Activated T-cell treated with anti-CD3 and anti-CD28 coated beads, Interleukin-2, amount 50 U/mL, for 4 hours (primary cell): ENCODE results near the gene LIPE. TPM values are rescaled to one million over a fixed set of nuclear protein-coding genes. Genes with fewer than 3 reads are reported as not detected.
A peak's percentile ranks its signal among the peaks of the same experiment; 100 is the strongest.

Experiments used
- ATAC-seq, 2 donors: fragments of 200-7000 bp; cut with Tn5 transposase; one replicate each; pipeline ENCODE4 v1.10.0; 2021
- DNase-seq: peaks from one replicate; pipeline ENCODE4 v3.0.0-alpha.2; 2020
- H3K27me3 Mint-ChIP-seq: one replicate; pipeline ENCODE4 v1.8.0; 2021; ENCODE audit warnings: low read depth, mixed read lengths
- H3K36me3 Mint-ChIP-seq: one replicate; pipeline ENCODE4 v1.8.0; 2022; ENCODE audit warnings: mixed read lengths; ENCODE audit not compliant: insufficient read depth
- H3K4me1 Mint-ChIP-seq: one replicate; pipeline ENCODE4 v1.8.0; 2021; ENCODE audit warnings: low read depth, mixed read lengths
- H3K4me3 Mint-ChIP-seq: one replicate; pipeline ENCODE4 v1.8.0; 2021; ENCODE audit warnings: mild to moderate bottlenecking, moderate library complexity, mixed read lengths
- H3K9me3 Mint-ChIP-seq: one replicate; pipeline ENCODE4 v1.8.0; 2021; ENCODE audit warnings: mixed read lengths
- total RNA-seq, 3 donors: library from RNA; stranded (reverse); gene quantifications; one replicate each; pipeline ENCODE4 v1.2.1, GENCODE V29; 2021

The LIPE gene
- total RNA-seq, 3 donors from 2014 or later = 23.0 to 29.1 (median 28.0) TPM

DNA sequence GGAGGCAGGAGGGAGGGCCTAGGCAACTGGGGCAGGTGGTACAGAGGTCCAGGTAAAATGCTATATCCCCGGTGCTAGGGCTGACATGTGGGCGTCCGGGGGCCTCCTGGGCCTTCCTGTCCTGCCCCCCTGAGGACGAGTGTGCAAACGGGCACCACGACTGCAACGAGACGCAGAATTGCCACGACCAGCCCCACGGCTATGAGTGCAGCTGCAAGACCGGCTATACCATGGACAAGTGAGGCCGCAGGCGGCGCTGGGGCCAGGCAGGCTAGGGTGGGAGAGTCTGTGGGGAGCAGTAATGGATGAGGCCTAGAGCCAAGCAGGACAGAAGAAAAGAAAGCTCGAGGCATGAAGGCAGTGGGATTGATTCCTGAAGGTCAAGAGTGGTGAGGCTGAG, 58.4 kb downstream of the LIPE start:
- Mint-ChIP-seq H3K27me3 (no peaks in the 10 kb centered on the region), H3K4me1 (no peaks in the 10 kb centered on the region), H3K36me3 (peaks cover 7% of the 10 kb centered on the region), H3K9me3 (no peaks in the 10 kb centered on the region), H3K4me3 (no peak overlapping the region)
- DNase-seq (no peak), ATAC-seq (no peak)

DNA sequence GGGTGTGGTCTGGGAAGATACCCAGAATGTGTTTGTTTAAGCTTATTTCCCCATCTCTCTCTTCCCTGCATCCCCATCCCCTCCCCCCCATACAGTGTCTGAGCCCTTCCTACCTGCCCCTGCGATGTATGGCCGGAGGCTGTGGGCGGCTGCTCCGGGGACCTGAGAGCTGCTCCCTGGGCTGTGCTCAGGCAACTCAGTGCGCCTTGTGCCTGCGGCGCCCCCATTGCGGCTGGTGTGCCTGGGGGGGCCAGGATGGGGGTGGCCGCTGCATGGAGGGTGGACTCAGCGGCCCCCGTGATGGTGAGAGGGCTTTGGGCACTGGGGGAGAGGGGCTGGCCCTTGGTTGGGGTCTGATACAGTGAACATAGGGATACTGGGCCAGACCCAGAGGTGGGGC, 58.8 kb downstream of the LIPE start:
- Mint-ChIP-seq H3K4me1 (no peaks in the 10 kb centered on the region), H3K4me3 (no peak overlapping the region), H3K36me3 (peaks cover 10% of the 10 kb centered on the region), H3K9me3 (no peaks in the 10 kb centered on the region), H3K27me3 (no peaks in the 10 kb centered on the region)
- DNase-seq = no peak
- ATAC-seq = no peak

DNA sequence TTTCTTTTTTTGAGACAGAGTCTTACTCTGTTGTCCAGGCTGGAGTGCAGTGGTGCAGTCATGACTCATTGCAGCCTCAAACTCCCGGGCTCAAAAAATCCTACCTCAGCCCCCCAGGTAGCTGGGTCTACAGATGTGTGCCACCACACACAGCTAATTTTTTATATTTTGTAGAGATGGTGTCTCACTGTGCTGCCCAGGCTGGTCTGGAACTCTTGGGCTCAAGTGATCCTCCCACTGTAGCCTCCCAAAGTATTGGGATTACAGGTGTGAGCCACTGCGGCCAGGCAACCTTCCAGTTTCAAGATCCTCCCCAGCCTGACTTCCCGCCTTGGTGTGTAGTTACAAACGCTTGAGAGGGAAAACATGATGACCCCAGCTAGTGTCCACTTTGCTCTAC, 59.3 kb downstream of the LIPE start:
- Mint-ChIP-seq H3K27me3 (no peaks in the 10 kb centered on the region), H3K9me3 (no peaks in the 10 kb centered on the region), H3K4me1 (no peaks in the 10 kb centered on the region), H3K4me3 (no peak overlapping the region), H3K36me3 (peaks cover 10% of the 10 kb centered on the region)
- DNase-seq = no peak
- ATAC-seq = no peak

DNA sequence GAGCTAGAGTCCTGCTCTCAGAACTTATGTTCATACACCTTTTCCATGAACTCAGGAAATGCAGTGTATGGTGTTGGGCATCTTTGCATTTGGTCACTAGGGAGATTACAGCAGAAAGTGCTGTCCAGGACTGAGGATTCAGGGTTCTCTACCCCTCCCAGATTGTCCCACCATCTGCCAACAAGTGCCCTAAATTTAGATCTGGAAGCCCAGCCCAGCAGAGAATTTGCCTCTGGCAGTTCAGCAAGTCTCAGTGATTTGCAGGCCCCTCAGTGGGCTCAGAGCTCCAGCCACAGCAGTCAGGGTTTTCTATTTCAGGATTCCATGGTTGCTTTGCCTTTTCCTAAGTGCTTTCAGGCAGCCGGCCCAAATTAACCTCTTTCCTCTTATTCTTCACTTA, 60.5 kb downstream of the LIPE start:
- Mint-ChIP-seq H3K4me1 (no peaks in the 10 kb centered on the region), H3K4me3 (no peak overlapping the region), H3K27me3 (no peaks in the 10 kb centered on the region)

DNA sequence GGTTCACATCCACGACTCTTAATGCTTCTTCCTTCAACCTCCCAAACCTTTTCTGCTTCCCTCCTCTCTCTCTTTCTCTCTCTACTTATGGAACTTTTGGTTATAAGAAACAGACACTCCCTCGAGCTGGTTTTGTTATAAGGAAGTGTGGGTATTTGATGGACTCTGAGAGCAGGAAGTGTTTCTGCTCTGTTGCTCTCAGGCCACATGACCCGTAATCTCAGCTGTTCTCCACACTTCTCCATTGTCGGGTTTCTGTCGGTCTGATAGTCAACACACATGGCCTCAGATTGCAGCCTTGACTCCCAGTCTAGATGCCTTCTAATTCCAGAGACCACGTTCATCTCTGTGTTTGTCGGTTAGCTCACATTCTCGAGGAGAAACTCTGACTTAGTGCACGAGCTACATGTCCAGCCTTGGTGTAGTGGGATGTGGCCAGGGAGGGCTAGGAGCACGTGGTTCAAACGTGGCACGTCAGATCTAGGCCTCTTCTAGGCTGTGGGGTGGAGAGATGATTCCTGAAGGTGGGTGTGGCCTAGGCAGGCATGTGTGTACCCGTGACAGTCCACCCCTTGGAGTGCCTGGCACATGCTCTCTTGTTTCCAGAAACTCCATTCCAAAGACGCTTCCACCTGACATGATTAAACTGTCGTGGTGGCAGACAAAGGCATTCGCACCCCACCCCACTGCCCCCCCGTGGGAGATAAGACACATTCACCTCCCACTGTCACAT, 63.4 kb downstream of the LIPE start:
- ATAC-seq = no peak
- Mint-ChIP-seq H3K4me3 (no peak overlapping the region), H3K4me1 (no peaks in the 10 kb centered on the region)

More for the DNA sequence above, 60.5 kb downstream of the LIPE start:
- ATAC-seq (no peak), DNase-seq (no peak)
- Mint-ChIP-seq H3K9me3 (no peaks in the 10 kb centered on the region), H3K36me3 (peaks cover 10% of the 10 kb centered on the region)

DNA sequence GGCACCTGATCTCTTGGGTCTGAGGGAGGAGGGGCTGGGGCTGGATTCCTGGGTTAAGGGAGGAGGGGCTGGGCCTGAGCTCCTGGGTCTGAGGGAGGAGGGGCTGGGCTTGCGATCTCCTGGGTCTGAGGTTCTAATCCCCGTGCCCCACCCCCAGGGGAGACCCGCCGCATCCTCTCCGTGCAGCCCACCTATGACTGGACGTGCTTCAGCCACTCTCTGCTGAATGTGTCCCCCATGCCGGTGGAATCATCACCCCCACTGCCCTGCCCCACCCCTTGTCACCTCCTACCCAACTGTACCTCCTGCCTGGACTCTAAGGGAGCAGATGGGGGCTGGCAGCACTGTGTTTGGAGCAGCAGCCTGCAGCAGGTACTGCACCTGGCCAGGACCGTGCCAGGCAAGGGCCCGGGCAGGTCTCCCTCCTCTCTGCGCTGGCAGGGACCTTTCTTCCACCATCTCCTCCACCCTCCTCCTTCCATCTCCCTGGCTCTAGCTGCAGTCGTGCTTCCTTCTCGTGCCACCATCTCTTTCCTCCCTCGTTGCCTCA, 64.2 kb downstream of the LIPE start:
- no peak for DNase-seq
- peaks cover 10% of the 10 kb centered on the region for H3K36me3 Mint-ChIP-seq
- no peaks in the 10 kb centered on the region for H3K27me3 Mint-ChIP-seq
- no peak overlapping the region for H3K4me3 Mint-ChIP-seq
- ATAC-seq = no peak
- H3K9me3 Mint-ChIP-seq = no peaks in the 10 kb centered on the region
- no peaks in the 10 kb centered on the region for H3K4me1 Mint-ChIP-seq

More for the DNA sequence above, 63.4 kb downstream of the LIPE start:
- no peak for DNase-seq
- no peaks in the 10 kb centered on the region for H3K27me3 Mint-ChIP-seq
- no peaks in the 10 kb centered on the region for H3K9me3 Mint-ChIP-seq
- H3K36me3 Mint-ChIP-seq = peaks cover 10% of the 10 kb centered on the region

DNA sequence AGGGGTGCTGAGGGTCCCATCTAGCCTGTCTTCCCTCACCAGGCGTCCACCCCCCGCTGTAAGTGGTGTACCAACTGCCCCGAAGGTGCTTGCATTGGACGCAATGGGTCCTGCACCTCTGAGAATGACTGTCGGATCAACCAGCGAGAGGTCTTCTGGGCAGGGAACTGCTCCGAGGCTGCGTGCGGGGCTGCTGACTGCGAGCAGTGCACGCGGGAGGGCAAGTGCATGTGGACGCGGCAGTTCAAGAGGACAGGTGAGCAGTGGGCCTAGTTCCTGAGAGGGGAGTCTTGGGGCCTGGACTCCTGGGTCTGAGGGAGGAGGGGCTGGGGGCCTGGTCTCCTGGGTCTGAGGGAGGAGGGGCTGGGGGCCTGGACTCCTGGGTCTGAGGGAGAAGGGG, 64.8 kb downstream of the LIPE start:
- ATAC-seq (no peak), DNase-seq (no peak)
- Mint-ChIP-seq H3K36me3 (peaks cover 13% of the 10 kb centered on the region), H3K4me3 (no peak overlapping the region), H3K27me3 (no peaks in the 10 kb centered on the region), H3K4me1 (no peaks in the 10 kb centered on the region), H3K9me3 (no peaks in the 10 kb centered on the region)

DNA sequence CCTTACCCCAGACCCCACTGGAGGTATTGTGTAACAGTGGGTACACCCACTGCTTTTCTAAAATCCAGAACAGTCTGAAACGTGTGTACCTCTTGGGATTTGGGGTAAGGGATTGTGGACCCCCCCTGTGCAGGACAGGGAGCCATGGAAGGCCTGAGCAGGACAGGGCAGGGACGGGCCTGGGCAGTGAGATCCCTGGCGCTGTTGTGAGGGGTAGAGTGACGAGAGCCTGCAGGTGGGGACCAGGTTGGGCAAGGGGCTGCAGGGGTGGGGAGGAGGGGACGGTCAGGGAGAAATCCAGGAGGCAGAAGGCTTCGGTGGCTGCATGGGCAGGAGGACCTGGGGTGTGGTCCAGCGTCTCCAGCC, 65.7 kb downstream of the LIPE start:
- H3K4me1 Mint-ChIP-seq = no peaks in the 10 kb centered on the region
- no peaks in the 10 kb centered on the region for H3K27me3 Mint-ChIP-seq
- no peak for ATAC-seq

DNA sequence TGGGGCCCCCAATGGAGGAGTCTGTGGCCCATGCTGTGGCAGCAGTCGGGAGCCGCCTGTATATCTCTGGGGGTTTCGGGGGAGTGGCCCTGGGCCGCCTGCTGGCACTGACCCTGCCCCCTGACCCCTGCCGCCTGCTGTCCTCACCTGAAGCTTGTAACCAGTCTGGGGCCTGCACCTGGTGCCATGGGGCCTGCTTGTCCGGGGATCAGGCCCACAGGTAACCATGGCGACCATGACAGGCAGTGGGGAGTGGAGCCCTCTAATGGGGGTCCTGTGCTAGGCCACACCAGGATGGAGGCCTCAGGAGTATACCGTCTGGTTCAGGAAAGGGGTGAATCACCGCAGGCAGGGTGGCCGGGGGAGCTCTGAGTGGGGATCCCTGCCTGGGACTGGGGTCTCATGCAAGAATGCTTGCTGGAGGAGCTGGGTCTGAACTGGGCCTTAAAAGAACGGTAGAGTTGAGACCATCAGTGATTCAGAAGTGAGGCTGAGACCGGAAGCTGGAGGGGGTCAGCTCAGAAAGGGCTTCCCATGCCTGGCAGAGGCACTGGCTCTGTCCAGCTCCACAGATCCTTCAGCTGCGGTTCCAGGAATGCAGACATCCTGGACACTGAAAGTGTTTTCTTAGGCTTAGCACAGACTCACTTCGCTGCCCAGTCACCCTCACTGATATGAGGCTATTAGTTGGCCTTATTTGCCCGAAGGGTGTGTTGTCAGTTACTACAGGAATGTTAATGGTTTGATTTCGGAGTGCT, 66.2 kb downstream of the LIPE start:
- Mint-ChIP-seq H3K9me3 (no peaks in the 10 kb centered on the region), H3K36me3 (peaks cover 11% of the 10 kb centered on the region), H3K4me1 (no peaks in the 10 kb centered on the region), H3K4me3 (no peak overlapping the region), H3K27me3 (no peaks in the 10 kb centered on the region)
- ATAC-seq (no peak), DNase-seq (no peak)

More for the DNA sequence above, 65.7 kb downstream of the LIPE start:
- Mint-ChIP-seq H3K4me3 (no peak overlapping the region), H3K9me3 (no peaks in the 10 kb centered on the region), H3K36me3 (peaks cover 12% of the 10 kb centered on the region)
- DNase-seq = no peak

DNA sequence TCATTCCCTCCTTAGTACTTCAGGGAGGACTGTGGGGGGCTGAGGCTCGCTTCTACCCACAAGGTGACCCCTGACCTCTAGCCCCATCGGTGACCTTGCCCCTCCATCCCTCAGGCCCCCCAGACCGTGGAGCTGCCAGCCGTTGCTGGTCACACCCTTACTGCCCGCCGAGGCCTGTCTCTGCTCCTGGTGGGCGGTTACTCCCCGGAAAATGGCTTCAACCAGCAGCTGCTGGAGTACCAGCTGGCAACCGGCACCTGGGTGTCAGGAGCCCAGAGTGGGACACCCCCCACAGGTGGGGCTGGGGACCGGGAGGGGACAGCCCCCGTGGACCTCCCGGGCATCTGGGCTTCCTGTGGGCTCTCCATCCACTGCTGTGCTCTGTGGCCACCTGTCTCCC, 69.9 kb downstream of the LIPE start:
- no peak for DNase-seq
- H3K4me1 Mint-ChIP-seq = no peaks in the 10 kb centered on the region
- ATAC-seq = no peak
- no peaks in the 10 kb centered on the region for H3K9me3 Mint-ChIP-seq
- H3K4me3 Mint-ChIP-seq = no peak overlapping the region
- no peaks in the 10 kb centered on the region for H3K27me3 Mint-ChIP-seq
- H3K36me3 Mint-ChIP-seq = peaks cover 6% of the 10 kb centered on the region

DNA sequence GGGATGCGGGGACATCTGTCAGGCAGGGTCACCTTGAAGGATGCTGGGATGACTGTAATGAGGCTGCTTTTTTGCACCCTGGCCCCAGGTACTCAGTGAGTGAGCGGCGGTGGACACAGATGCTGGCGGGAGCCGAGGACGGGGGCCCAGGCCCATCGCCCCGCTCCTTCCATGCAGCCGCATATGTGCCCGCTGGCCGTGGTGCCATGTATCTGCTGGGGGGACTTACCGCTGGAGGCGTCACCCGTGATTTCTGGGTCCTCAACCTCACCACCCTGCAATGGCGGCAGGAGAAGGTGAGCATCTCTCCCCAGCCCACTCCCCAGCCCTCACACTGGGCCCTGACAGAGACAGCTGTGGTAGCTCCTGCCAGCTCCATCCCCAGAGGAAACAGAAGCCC, 70.5 kb downstream of the LIPE start:
- H3K36me3 Mint-ChIP-seq = peaks cover 6% of the 10 kb centered on the region
- no peak overlapping the region for H3K4me3 Mint-ChIP-seq
- DNase-seq (no peak), ATAC-seq (no peak)
- H3K9me3 Mint-ChIP-seq = no peaks in the 10 kb centered on the region
- no peaks in the 10 kb centered on the region for H3K4me1 Mint-ChIP-seq
- no peaks in the 10 kb centered on the region for H3K27me3 Mint-ChIP-seq

DNA sequence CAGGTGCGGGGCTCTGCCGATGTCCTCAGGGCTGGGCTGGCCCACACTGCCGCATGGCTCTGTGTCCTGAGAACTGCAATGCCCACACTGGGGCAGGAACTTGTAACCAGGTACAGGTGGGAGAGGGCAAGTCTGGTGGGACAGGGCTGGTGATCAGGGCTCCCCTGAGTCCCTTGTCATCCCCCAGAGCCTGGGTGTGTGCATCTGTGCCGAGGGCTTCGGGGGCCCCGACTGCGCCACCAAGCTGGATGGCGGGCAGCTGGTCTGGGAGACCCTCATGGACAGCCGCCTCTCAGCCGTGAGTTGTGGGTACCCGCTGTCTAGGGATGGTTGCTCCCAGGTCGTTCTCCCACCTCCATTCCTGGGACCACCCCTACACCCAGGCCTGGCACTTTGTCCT, 71.3 kb downstream of the LIPE start:
- Mint-ChIP-seq H3K27me3 (no peaks in the 10 kb centered on the region), H3K9me3 (no peaks in the 10 kb centered on the region), H3K36me3 (peaks cover 6% of the 10 kb centered on the region), H3K4me1 (no peaks in the 10 kb centered on the region), H3K4me3 (no peak overlapping the region)
- DNase-seq (no peak), ATAC-seq (no peak)

DNA sequence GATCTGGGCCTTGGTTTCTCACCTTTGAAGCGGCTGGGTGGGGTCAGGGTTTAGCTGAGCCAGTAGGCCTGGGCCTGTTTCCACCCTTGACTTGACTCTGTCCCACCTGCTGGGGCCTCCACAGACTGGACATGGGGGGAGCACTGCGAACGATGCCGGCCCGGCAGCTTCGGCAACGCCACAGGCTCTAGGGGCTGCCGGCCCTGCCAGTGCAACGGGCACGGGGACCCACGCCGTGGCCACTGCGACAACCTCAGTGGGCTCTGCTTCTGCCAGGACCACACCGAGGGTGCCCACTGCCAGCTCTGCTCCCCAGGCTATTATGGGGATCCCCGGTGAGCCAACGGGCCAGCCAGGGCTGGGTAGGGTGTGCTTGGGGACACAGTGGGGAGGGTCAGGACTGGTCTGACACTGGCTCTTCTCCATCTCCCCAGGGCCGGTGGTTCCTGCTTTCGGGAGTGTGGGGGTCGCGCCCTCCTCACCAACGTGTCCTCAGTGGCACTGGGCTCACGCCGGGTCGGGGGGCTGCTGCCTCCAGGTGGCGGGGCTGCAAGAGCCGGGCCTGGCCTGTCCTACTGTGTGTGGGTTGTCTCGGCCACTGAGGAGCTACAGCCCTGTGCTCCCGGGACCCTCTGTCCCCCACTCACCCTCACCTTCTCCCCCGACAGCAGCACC, 73.7 kb downstream of the LIPE start:
- Mint-ChIP-seq H3K27me3 (no peaks in the 10 kb centered on the region), H3K9me3 (no peaks in the 10 kb centered on the region), H3K4me3 (no peak overlapping the region), H3K4me1 (no peaks in the 10 kb centered on the region), H3K36me3 (peaks cover 6% of the 10 kb centered on the region)
- DNase-seq = no peak
- no peak for ATAC-seq

DNA sequence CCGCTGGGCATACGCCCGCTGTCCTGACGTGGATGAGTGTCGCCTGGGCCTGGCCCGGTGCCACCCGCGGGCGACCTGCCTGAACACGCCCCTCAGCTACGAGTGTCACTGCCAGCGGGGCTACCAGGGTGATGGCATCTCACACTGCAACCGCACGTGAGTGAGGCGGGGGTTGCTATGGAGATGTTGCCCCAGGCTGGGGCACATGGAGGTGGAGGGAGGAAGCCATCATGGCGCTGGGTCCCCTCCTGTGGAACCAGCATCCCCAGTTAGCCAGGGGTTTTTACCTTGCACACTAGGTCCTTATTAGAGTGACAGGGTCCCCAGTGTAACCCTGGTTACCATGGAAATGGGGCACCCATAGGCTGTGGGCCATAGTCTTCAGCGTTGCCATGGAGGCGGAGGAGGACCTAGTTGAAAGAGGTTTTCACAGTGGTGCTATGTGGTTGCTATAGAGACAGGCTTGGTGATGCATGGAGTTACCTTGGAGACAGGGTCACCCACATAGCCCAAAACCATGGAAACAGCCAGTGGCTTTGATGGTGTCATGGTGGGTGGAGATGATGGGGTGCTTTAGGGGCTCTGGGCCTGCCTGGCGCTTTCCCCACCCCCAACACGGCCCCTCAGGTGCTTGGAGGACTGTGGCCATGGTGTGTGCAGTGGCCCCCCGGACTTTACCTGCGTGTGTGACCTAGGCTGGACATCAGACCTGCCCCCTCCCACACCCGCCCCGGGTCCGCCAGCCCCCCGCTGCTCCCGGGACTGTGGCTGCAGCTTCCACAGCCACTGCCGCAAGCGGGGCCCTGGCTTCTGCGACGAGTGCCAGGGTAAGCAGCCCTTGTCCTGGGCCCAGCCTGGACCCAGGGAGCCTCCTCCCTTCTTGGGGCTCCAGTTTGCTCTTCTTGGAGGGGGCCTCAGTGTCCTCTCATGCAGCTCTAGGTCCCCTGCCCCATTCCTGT, 74.6 kb downstream of the LIPE start:
- no peak overlapping the region for H3K4me3 Mint-ChIP-seq
- peaks cover 4% of the 10 kb centered on the region for H3K36me3 Mint-ChIP-seq
- no peaks in the 10 kb centered on the region for H3K4me1 Mint-ChIP-seq
- no peak for DNase-seq
- no peaks in the 10 kb centered on the region for H3K9me3 Mint-ChIP-seq
- no peaks in the 10 kb centered on the region for H3K27me3 Mint-ChIP-seq
- ATAC-seq = peak; percentile 21 to 37
